Smooth muscle cell (in vitro differentiated cells): Measurements from ENCODE around the gene RAD51D. TPM values are rescaled to one million over a fixed set of nuclear protein-coding genes. Genes with fewer than 3 reads are reported as not detected.

ENCODE experiments used
- DNase-seq: peaks from one replicate; lab custom pipeline; 2025; ENCODE audit not compliant: unreplicated experiment; lab: John Stamatoyannopoulos, UW
- H2AFZ ChIP-seq: fragments of 200-600 bp; sonication (generic); 2 replicates; pipeline ENCODE4 v1.6.0; 2016; ENCODE audit warnings: antibody characterized with exemption, low read depth, mild to moderate bottlenecking
- H3F3A ChIP-seq: fragments of 200-600 bp; sonication (generic); 2 replicates; pipeline ENCODE4 v1.6.0; 2017; ENCODE audit warnings: antibody characterized with exemption, low read depth
- H3K27ac ChIP-seq: fragments of 200-600 bp; sonication (generic); 2 replicates; pipeline ENCODE4 v1.5.1; 2016; ENCODE audit warnings: low read depth, mild to moderate bottlenecking
- H3K27me3 ChIP-seq: fragments of 200-600 bp; sonication (generic); 2 replicates; pipeline ENCODE4 v1.6.1; 2016; ENCODE audit warnings: low read depth, mild to moderate bottlenecking
- H3K36me3 ChIP-seq: fragments of 200-600 bp; sonication (generic); 2 replicates; pipeline ENCODE4 v1.5.1; 2016; ENCODE audit warnings: low read depth
- H3K4me1 ChIP-seq: fragments of 200-600 bp; sonication (generic); 2 replicates; pipeline ENCODE4 v1.5.1; 2016; ENCODE audit warnings: low read depth
- H3K4me2 ChIP-seq: fragments of 200-600 bp; sonication (generic); 2 replicates; pipeline ENCODE4 v1.6.0; 2016; ENCODE audit warnings: mild to moderate bottlenecking
- H3K4me3 ChIP-seq: fragments of 200-600 bp; sonication (generic); 2 replicates; pipeline ENCODE4 v1.5.1; 2016; ENCODE audit warnings: mild to moderate bottlenecking
- H3K79me2 ChIP-seq: fragments of 200-600 bp; sonication (generic); 2 replicates; pipeline ENCODE4 v1.6.0; 2016; ENCODE audit warnings: low read depth, mild to moderate bottlenecking
- H3K9ac ChIP-seq: fragments of 200-600 bp; sonication (generic); 2 replicates; pipeline ENCODE4 v1.6.0; 2016; ENCODE audit warnings: low read depth
- H3K9me3 ChIP-seq: fragments of 200-600 bp; sonication (generic); replicated peaks from 2 replicates; pipeline ENCODE4 v1.5.1; 2016; ENCODE audit warnings: low read depth
- H4K20me1 ChIP-seq: fragments of 200-600 bp; sonication (generic); 2 replicates; pipeline ENCODE4 v1.6.0; 2016; ENCODE audit warnings: low read depth
- CTCF ChIP-seq: fragments of 200-600 bp; sonication (generic); IDR thresholded peaks from 2 replicates; pipeline ENCODE4 v1.5.1; 2017; ENCODE audit warnings: borderline replicate concordance, mild to moderate bottlenecking, antibody characterized with exemption; ENCODE audit not compliant: insufficient read depth, poor library complexity, severe bottlenecking
- WGBS: methylation state at CpG from one replicate; pipeline ENCODE4 v1.1.7; 2016; ENCODE audit warnings: low lambda C conversion rate; 5-methylcytosine and 5-hydroxymethylcytosine counted together
- polyA plus RNA-seq: library from polyadenylated mRNA; unstranded; fragments of >200 nt; fragmentation: Nextera tagmentation; extraction: Ambion mirVana; gene quantifications from 2 replicates; pipeline ENCODE4 v1.2.1, GENCODE V29; 2016
- total RNA-seq: library from RNA; depleted of rRNA; stranded (reverse); fragments of >200 nt; gene quantifications from 2 replicates; pipeline ENCODE4 v1.2.3, GENCODE V29; 2014

Gene RAD51D
- total and polyA plus RNA-seq, 2 experiments from 2014 or later, result 1.4 to 5.5 TPM

GRCh38 chr17:35142467-35142796 is 22.8 kb upstream of the RAD51D start:
- H2AFZ ChIP-seq, result peak overlapping the region; percentile 98
- H3K27ac ChIP-seq, result no peak overlapping the region
- H3K9me3 ChIP-seq, result no peaks in the 10 kb centered on the region
- H3F3A ChIP-seq, result no peaks in the 10 kb centered on the region
- H3K27me3 ChIP-seq, result no peaks in the 10 kb centered on the region
- TF ChIP-seq CTCF, result no peak
- no peak for DNase-seq
- peaks cover 13% of the 10 kb centered on the region for H3K79me2 ChIP-seq
- H3K36me3 ChIP-seq, result no peaks in the 10 kb centered on the region
- peaks cover 8% of the 10 kb centered on the region for H3K4me1 ChIP-seq
- no peak overlapping the region for H3K9ac ChIP-seq
- no peaks in the 10 kb centered on the region for H4K20me1 ChIP-seq
- H3K4me3 ChIP-seq, result peak overlapping the region; percentile 81
- H3K4me2 ChIP-seq, result peak overlapping the region; percentile 98
- 67% methylated on average over 8 of the region's 8 CpGs for WGBS

GRCh38 chr17:35141681-35142466 is 22.2 kb upstream of the RAD51D start, which contains the start of gene NLE1:
NLE1 (minus strand) TSS chr17:35142303; CDS start chr17:35142275, 28 bp downstream.
- Histone ChIP-seq H3K4me2 (peak within 1 kb of the TSS; percentile 98), H3K79me2 (peaks cover 13% of the 10 kb centered on the region), H3K36me3 (no peaks in the 10 kb centered on the region), H3K27me3 (no peaks in the 10 kb centered on the region), H3F3A (no peaks in the 10 kb centered on the region), H3K9ac (peak within 1 kb of the TSS; percentile 59), H3K4me1 (peaks cover 8% of the 10 kb centered on the region), H2AFZ (peak within 1 kb of the TSS; percentile 98), H3K4me3 (peak within 1 kb of the TSS; percentile 81), H3K9me3 (no peaks in the 10 kb centered on the region), H3K27ac (no peak within 1 kb of the TSS), H4K20me1 (no peaks in the 10 kb centered on the region)
- peak; percentile 91 for TF ChIP-seq CTCF
- DNase-seq, result peak; percentile 45
- WGBS, result under 1% methylated on average over 49 of the region's 65 CpGs

- no peak overlapping the region for H3K27ac ChIP-seq
- no peak overlapping the region for H2AFZ ChIP-seq
- WGBS, result 98% methylated on average over 6 of the region's 6 CpGs
- no peaks in the 10 kb centered on the region for H3K9me3 ChIP-seq
- H3K4me1 ChIP-seq, result peaks cover 8% of the 10 kb centered on the region
- H3K4me2 ChIP-seq, result no peak overlapping the region
- H3K27me3 ChIP-seq, result no peaks in the 10 kb centered on the region
- no peak overlapping the region for H3K4me3 ChIP-seq
- H4K20me1 ChIP-seq, result no peaks in the 10 kb centered on the region
- H3F3A ChIP-seq, result no peaks in the 10 kb centered on the region
- H3K36me3 ChIP-seq, result no peaks in the 10 kb centered on the region
- no peak for TF ChIP-seq CTCF
- no peak for DNase-seq
- H3K79me2 ChIP-seq, result peaks cover 13% of the 10 kb centered on the region
- H3K9ac ChIP-seq, result no peak overlapping the region
Measured at GRCh38 chr17:35138218-35138617, 18.6 kb upstream of the RAD51D start.

GRCh38 chr17:35135322-35135721 is 15.7 kb upstream of the RAD51D start:
- H4K20me1 ChIP-seq, result no peaks in the 10 kb centered on the region
- no peak for TF ChIP-seq CTCF
- H3K36me3 ChIP-seq, result no peaks in the 10 kb centered on the region
- no peak overlapping the region for H3K4me2 ChIP-seq
- H3F3A ChIP-seq, result no peaks in the 10 kb centered on the region
- no peaks in the 10 kb centered on the region for H3K9me3 ChIP-seq
- H3K4me3 ChIP-seq, result no peak overlapping the region
- 97% methylated on average over 6 of the region's 6 CpGs for WGBS
- H2AFZ ChIP-seq, result no peak overlapping the region
- no peaks in the 10 kb centered on the region for H3K4me1 ChIP-seq
- H3K27ac ChIP-seq, result no peak overlapping the region
- no peak for DNase-seq
- no peaks in the 10 kb centered on the region for H3K27me3 ChIP-seq
- no peak overlapping the region for H3K9ac ChIP-seq
- H3K79me2 ChIP-seq, result no peaks in the 10 kb centered on the region
